HG03571 (cell line): Measurements from ENCODE around the gene CFAP58.

ENCODE experiments used
- ATAC-seq: cut with Tn5 transposase; IDR thresholded peaks from one replicate; pipeline ENCODE4 v1.9.1; 2021; ENCODE audit not compliant: unreplicated experiment

Gene CFAP58

GRCh38 chr10:104321226-104321625, 32.4 kb upstream of the CFAP58 start:
- ATAC-seq = no peak

- ATAC-seq = no peak
Observed at GRCh38 chr10:104321725-104322415, 31.8 kb upstream of the CFAP58 start.

- ATAC-seq = no peak
Observed at GRCh38 chr10:104322416-104322782, 31.2 kb upstream of the CFAP58 start.

DNA sequence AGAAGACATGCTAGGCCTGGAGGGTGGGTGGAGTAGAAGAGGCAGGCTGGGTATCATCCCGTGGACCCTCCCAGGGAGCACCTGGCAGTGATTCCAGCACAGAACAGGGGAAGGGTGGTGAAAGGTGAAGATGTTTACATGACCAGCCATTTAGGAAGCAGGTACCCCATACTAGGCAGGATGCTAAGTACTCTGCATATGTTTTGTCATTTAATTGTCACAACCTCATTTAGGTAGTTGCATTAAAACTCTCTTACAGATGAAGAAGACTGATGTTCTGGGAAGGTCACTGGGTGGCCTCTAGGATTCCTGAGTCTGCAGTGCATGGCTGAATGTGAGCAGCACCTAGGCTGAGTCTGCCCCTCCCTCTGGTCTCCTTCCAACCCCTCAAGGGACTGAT, 30.5 kb upstream of the CFAP58 start:
- no peak for ATAC-seq

- no peak for ATAC-seq
Observed at GRCh38 chr10:104323760-104324201, 29.9 kb upstream of the CFAP58 start.

GRCh38 chr10:104324221-104324686, 29.4 kb upstream of the CFAP58 start:
- no peak for ATAC-seq

- ATAC-seq = no peak
Observed at GRCh38 chr10:104324931-104325330, 28.7 kb upstream of the CFAP58 start.

DNA sequence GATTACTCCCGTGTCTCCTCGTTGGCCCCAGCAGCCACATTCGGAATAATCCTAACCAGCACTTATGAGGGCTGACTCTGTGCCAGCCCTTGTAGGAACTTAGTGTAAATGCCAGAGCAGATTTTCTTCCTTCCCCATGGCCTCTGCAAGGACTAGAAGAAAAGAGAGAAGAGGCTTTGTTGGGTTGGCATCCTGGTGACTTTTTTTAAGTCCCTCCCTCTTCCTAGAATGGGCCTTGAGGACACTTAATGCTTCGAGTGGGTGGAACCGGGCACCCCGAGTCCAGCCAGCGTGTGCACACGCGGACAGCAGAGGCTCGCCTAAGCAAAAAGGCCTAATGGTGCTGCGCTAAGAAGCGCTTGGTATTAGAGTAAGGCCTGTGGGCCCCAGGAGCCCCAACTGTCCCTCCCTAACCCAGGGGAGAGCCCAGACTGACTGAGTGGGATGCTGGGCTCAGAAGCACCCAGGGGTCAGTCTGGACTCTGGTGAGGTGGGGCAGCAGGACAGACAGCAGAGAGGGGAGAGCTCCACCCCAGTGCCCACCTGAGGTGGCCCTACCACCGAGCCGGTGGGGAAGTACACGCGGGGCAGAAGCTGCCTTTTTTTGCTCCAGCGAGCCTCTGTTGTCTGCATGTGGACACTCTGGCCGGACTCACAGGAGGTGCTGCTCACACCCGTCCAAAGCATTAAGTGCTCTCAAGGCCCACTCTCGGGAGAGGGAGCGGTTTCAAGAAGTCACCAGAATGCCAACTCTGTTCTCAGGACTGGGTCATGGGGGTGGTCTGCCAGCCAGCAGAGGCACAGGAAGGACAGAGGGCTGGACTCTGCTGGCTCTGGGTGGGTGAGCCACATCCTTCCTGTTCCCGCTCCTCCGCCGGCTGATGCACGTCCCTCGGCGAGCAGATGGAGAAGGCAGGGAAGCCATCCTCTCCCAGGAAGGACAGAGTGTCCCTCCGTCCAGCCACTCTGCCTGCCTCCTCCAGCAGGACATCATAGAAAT, 27.9 kb upstream of the CFAP58 start:
- no peak for ATAC-seq

DNA sequence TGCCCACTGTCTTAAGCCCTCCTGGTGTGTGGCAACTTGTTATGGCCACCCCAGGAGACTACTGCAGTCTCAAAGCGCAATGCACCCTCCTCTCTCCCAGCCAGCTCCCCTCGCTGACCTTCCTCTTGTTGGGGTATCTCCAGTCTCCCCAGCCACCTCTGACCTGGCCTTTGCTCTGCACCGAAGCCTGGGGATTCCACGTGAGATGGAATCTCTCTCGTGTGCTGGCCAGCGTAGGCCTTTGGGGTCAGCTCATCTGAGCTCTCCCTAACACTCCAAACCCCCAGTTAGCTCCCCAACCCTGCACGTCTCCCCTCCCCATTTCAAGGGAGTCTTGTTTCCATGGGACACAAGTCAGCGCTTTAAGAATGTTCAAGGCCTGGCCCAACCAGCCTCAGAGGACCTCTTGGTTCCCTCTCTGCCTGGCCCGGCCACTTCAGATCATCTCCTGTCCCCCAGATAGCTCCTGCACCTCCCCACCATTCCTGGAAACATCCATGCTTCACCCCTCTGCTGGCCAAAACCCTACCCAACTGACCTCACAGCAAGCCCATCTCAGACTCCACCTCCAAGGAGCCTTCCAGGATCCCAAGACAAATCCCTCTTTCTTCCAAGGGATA, 26.5 kb upstream of the CFAP58 start:
- no peak for ATAC-seq

- ATAC-seq = no peak
Observed at GRCh38 chr10:104327745-104328645, 25.6 kb upstream of the CFAP58 start.

- ATAC-seq = no peak
Observed at GRCh38 chr10:104328646-104328895, 25.1 kb upstream of the CFAP58 start.

GRCh38 chr10:104328896-104329710, 24.5 kb upstream of the CFAP58 start:
- ATAC-seq = peak; percentile 62

DNA sequence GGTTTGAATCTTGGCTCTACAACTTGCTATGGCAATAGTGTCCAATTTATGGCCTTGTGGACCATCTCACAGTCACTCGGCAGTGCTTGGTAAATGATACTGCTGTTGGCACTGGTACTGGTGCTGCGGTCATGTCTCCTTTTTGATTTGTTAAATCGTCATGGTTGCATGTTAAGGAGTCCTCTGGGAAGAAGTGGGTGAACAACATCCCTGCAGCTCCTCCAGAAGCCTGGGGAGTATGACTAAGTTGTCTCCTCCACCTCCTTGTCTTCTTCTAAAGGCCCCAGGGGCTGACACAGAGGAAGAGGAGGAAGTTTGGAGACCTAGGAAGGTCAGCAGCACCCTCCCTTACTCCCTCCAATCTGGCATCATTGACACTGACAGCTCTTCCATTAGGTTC, 23.9 kb upstream of the CFAP58 start:
- no peak for ATAC-seq

DNA sequence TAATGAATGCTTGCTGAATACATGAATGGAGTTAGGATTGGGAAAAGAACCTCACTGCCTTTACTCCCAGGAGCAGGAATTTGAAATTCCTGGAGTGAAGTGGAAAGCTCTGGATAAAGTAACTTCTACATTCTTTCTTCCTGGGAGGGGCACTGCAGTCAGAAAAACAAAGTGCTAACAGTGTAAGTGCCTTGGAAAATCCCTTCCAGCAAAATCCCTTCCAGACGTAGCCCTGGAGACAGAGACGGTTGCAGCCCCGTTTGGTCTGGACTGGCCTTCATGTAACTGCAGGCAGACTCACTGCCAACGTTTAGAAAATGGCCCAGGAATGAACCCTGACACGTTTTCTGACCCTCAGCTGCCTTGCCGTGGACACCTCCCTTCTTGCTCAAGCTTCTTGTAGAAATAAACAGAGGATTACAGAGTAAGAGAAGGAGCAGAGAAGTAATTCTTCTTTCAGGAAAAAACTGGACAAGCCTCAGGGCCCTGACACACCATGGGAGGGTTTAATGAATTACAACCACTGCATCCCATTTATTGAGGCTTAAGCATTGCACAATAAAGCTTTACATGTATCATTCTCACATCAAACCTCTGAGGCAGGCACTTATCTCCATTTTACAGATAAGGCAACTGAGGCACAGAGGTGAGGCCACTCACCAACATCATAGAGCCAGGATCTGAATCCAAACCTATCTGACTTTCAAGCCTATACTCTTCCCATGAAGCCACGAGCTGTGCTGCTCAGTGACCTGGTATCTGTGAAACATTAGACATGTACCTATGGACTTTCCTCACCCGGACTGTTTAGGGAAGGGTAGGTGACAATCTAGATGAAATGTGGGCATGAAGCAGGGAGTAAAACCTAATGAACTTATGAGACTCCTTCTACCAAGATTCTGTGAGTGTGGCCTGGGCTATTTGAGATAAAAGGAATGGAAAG, 23.2 kb upstream of the CFAP58 start:
- ATAC-seq = no peak

- ATAC-seq = no peak
Observed at GRCh38 chr10:104331208-104331838, 22.3 kb upstream of the CFAP58 start.

DNA sequence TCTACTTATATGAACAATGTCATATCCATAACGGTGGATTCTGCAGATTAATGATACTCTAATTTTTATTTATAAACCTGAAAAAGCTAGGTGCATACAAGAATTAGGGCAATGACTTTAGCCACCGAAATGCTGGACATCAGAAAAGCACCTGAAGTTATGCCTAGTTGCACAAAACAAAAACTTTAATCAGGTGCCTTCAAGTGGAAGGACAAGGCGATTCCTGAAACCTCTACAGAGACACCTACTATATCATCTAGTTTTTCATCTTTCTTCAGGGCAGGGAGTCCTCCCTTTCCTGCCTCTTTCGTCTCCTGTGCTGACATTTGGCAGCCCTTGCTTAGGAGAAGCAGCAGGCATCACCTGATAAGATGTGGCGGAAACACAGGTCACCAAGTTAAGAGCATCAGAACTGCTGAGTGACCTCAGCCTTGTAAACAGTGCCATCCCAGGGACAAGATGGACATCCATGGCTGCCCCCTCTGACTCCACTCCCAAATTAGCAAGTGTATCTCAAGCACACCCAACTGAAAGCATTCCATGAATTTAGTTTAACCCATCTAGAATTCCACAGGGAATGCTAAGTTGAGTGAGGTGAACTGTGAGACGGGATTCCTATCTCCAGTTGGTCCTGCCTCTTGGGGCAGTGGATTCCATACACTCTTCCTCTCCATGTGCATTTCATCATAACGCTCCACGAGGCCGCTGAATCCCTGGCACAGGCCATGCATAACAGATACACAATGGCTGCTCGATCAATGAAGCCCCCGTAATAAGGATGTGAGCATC, 21.2 kb upstream of the CFAP58 start:
- ATAC-seq = no peak

DNA sequence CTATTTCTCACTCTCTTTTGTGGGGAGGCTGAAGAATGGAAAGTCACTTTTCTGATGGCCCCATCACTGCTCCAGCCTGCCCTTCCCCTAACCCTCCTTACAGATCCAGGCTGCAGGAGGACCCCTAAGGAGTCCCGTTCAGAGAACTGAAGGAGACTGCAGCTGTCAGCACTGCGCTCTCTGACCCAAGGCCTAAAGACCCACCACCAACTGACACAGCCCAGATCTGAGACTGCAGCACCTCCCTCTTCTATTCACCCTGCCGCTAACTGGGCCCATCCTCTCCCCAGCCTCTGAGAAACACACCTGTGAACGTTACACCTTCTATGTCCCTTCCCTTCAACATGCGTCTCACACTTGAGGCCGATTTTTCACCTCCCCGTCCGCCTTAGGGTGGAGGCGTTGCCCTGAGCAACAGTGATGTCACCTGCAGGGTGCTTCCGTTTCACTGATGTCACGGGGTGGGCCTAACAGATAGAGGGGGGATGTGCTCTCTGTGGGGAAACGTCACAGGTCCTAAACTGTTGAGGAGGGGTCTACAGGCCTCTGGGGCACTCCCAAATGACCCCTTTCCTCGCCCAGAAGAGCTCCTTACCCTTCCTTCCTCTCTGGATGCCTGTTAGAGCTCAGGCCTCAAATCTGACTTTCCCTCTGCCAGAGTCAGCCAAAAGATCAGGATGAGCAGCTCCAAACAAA, 20.5 kb upstream of the CFAP58 start:
- ATAC-seq = no peak
